ENCODE measurements around the gene PTPRJ. TPM values are rescaled to one million over a fixed set of nuclear protein-coding genes. Genes with fewer than 3 reads are reported as not detected.

PTPRJ gene
- total RNA-seq, 6 experiments from 2014 or later = 12.5 to 33.0 (median 19.8) TPM

DNA sequence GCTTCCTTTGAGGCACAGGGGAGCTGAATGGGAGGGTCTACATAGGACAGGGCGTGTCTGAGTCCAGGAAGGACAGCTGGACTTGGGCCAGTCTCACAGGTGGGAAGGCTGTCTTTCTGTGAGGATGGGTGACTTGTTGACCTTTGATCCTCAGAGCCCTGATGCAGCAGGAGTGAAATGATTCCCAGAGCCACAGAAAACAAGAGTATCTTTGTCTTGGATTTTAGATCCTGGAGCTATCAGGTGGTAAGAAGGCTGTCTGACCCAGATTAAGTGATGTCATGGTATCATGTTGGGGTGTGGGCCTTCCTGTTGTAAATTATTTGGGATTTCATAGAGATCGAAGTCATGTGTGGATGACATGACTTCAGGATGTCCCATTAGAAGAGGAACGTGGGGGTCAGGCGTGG, 15.0 kb downstream of the PTPRJ start:
- 60% methylated on average over 1 of the region's 4 CpGs for WGBS (ENCODE audit: insufficient coverage, low coverage, low lambda C conversion rate, missing lambda C conversion rate)
- TF ChIP-seq, protein P1, sequence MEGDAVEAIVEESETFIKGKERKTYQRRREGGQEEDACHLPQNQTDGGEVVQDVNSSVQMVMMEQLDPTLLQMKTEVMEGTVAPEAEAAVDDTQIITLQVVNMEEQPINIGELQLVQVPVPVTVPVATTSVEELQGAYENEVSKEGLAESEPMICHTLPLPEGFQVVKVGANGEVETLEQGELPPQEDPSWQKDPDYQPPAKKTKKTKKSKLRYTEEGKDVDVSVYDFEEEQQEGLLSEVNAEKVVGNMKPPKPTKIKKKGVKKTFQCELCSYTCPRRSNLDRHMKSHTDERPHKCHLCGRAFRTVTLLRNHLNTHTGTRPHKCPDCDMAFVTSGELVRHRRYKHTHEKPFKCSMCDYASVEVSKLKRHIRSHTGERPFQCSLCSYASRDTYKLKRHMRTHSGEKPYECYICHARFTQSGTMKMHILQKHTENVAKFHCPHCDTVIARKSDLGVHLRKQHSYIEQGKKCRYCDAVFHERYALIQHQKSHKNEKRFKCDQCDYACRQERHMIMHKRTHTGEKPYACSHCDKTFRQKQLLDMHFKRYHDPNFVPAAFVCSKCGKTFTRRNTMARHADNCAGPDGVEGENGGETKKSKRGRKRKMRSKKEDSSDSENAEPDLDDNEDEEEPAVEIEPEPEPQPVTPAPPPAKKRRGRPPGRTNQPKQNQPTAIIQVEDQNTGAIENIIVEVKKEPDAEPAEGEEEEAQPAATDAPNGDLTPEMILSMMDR (IDR thresholded peaks at IDR 0.05) = no peak
- TF ChIP-seq POLR2A (IDR thresholded peaks at IDR 0.05) = no peak
- intact Hi-C loops (cut with DNase I) = loop anchor here in 1 of 2 donors (5.0 kb wide), 1 partner anchor 107 kb away; no protein-coding TSS in a partner anchor
- H3K9me3 ChIP-seq = no peaks in the 10 kb centered on the region
- H3K36me3 ChIP-seq = no peaks in the 10 kb centered on the region
- ATAC-seq (no peak), DNase-seq (no peak)
- H3K4me3 ChIP-seq = no peak overlapping the region
- H3K27ac ChIP-seq = peak overlapping the region in 1 of 3 donors; percentile 9
- H3K4me1 ChIP-seq = peaks cover 0 to 62% (median 34%) of the 10 kb centered on the region in 4 donors
- no peaks in the 10 kb centered on the region for H3K27me3 ChIP-seq

DNA sequence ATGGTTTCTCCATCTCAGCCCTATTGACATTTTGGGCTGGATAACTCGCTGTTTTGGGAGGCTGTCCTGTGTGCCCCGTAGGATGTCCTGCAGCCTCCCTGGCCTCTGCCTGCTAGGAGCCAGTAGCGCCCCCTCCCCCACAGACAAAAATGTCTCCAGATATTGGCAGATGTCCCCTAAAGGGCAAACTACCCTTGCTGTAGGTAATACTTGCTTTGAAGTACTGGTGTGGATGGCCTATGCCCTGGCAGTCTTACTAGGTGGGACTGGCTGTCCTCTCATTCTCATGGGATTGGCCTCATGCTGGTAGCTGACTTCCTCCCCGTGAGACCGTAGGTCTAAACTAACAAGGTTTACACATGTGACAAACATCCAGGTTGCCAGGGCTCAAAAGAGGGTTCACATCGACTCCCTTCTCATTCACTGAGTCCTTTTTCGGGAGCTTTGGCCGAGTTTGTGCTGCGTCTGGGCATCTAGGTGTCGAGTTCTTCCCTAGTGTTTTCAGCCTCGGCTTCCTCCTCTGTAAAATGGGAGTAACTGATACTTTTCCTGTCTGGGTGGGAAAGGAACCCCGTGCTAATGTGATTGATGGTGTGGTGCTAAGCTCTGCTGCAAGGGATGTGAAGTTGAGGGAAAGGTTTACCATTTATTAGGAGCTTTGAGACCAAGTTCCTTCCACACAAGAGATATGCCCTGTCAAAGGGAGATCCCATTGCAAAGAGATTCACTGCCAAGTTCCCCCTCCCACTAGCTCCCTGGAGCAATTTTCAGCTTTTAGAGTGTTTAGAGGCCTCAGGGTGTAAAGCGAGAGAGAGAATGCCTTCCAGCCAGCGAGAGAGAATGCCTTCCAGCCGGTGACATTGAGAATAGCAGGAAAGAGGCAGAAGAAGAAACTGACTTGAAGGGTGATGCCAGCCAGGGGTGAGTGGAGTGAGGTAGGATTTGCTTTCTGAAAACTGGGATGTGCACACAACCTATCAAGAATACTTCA, 17.0 kb downstream of the PTPRJ start:
- WGBS (ENCODE audit: insufficient coverage, low coverage, low lambda C conversion rate, missing lambda C conversion rate) = 38% methylated on average over 9 of the region's 15 CpGs
- DNase-seq (peak in 2 of 3 donors; percentile 68 to 73), ATAC-seq (peak; percentile 4 to 60 (median 42))
- no peak overlapping the region for H3K4me3 ChIP-seq
- H3K27me3 ChIP-seq = no peaks in the 10 kb centered on the region
- intact Hi-C loops (cut with DNase I) = loop anchor here in 1 of 2 donors (5.0 kb wide), 1 partner anchor 105 kb away; no protein-coding TSS in a partner anchor
- H3K4me1 ChIP-seq = peaks cover 0 to 72% (median 33%) of the 10 kb centered on the region in 4 donors
- H3K27ac ChIP-seq = peak overlapping the region; percentile 56 to 92 (median 56)
- H3K36me3 ChIP-seq = no peaks in the 10 kb centered on the region
- H3K9me3 ChIP-seq = no peaks in the 10 kb centered on the region
- no peak for TF ChIP-seq POLR2A (IDR thresholded peaks at IDR 0.05)
- TF ChIP-seq, protein P1 (IDR thresholded peaks at IDR 0.05) = no peak

DNA sequence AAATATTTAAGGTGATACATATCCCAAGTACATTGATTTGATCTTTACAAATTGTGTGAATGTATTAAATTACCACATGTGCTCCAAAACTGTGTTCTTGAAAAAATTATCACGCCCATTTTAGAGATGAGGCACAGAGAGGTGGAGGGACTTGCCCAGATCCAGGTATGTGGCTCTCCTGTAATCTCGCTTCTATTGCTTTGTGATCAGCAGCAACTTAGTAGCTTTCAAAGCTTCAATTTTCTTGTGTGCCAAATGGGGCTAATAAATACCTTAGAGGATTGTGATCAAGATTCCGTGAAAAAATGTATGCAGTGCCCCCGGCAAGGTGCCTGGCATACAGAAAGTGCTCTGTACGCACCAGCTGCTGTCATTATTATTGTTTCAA, 18.0 kb downstream of the PTPRJ start:
- TF ChIP-seq, protein P1 (IDR thresholded peaks at IDR 0.05) = no peak
- intact Hi-C loops (cut with DNase I) = loop anchor here in 1 of 2 donors (5.0 kb wide), 1 partner anchor 104 kb away; no protein-coding TSS in a partner anchor
- ATAC-seq = no peak
- H3K9me3 ChIP-seq = no peaks in the 10 kb centered on the region
- WGBS (ENCODE audit: insufficient coverage, low coverage, low lambda C conversion rate, missing lambda C conversion rate) = 48% methylated on average over 5 of the region's 5 CpGs
- H3K27ac ChIP-seq = peak overlapping the region; percentile 56 to 92 (median 56)
- no peak for DNase-seq
- no peaks in the 10 kb centered on the region for H3K27me3 ChIP-seq
- peak overlapping the region in 1 of 3 donors; percentile 17 for H3K4me3 ChIP-seq
- peaks cover 0 to 82% (median 37%) of the 10 kb centered on the region in 4 donors for H3K4me1 ChIP-seq
- no peaks in the 10 kb centered on the region for H3K36me3 ChIP-seq

DNA sequence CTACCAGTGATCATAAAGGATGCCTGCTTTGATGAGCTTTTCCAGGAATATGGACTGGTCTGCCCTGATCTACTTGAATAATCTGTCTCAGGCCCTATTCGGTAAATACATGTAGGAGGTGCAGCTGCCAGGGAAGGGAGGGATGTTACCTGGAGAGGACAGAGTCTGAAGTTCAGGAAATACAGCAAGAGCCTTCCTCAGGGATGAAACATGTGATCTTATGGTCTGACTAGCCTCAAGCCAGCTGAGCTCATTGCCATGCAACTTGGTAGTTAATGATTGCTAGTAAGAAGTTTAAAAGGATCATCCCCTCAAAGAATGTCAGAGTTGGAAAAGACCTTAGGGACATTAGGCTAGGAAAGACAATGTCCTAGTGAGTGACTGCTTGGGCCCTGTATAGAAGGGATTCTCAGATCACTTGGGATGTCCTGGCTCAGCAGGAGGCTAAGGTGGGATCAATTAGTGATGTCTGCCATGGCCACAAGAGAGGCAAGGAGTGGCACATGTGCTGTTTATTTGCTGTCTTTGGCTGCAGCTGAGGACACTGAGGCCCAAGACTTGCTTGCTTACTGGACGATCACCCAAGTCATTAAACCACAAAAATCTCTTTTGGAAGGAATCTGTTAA, 18.5 kb downstream of the PTPRJ start:
- H3K4me1 ChIP-seq = peaks cover 0 to 87% (median 39%) of the 10 kb centered on the region in 4 donors
- no peaks in the 10 kb centered on the region for H3K36me3 ChIP-seq
- TF ChIP-seq POLR2A (IDR thresholded peaks at IDR 0.05) = peak; percentile 64
- TF ChIP-seq, protein P1 (IDR thresholded peaks at IDR 0.05) = no peak
- intact Hi-C loops (cut with DNase I) = loop anchor here in 1 of 2 donors (5.0 kb wide), 1 partner anchor 103 kb away; no protein-coding TSS in a partner anchor
- no peaks in the 10 kb centered on the region for H3K9me3 ChIP-seq
- no peaks in the 10 kb centered on the region for H3K27me3 ChIP-seq
- ATAC-seq = peak; percentile 65 to 86 (median 80)
- H3K4me3 ChIP-seq = peak overlapping the region in 1 of 3 donors; percentile 17
- 31% methylated on average over 1 of the region's 2 CpGs for WGBS (ENCODE audit: insufficient coverage, low coverage, low lambda C conversion rate, missing lambda C conversion rate)
- peak; percentile 51 to 86 (median 68) for DNase-seq
- peak overlapping the region; percentile 56 to 92 (median 56) for H3K27ac ChIP-seq

Data from right lobe of liver (tissue), 6 donors.